Measurements from ENCODE around the gene TEKT2.

GRCh38 chr1:36126005-36126716 lies 42.3 kb downstream of the TEKT2 start:
- TF ChIP-seq CTCF (IDR thresholded peaks at IDR 0.05) (no peak), EP300 (IDR thresholded peaks at IDR 0.05) (no peak), POLR2A (IDR thresholded peaks at IDR 0.05) (no peak)
